GM23248 (cell line): ENCODE results near the gene MYT1. TPM values are rescaled to one million over a fixed set of nuclear protein-coding genes. Genes with fewer than 3 reads are reported as not detected.

Experiments used
- DNase-seq: peaks from one replicate; pipeline ENCODE4 v3.0.0-alpha.2; 2015
- H2AFZ ChIP-seq: fragments of 200-600 bp; sonication (generic); 2 replicates; pipeline ENCODE4 v1.6.1; 2016; ENCODE audit warnings: antibody characterized with exemption
- H3F3A ChIP-seq: fragments of 200-600 bp; sonication (generic); 2 replicates; pipeline ENCODE4 v1.6.1; 2016; ENCODE audit warnings: mild to moderate bottlenecking, antibody characterized with exemption, mixed run types; ENCODE audit not compliant: insufficient read depth
- H3K27ac ChIP-seq: fragments of 200-600 bp; sonication (generic); 2 replicates; pipeline ENCODE4 v1.5.1; 2016; ENCODE audit warnings: mild to moderate bottlenecking
- H3K27me3 ChIP-seq: fragments of 200-600 bp; sonication (generic); replicated peaks from 2 replicates; pipeline ENCODE4 v1.6.1; 2016; ENCODE audit warnings: mild to moderate bottlenecking; ENCODE audit not compliant: insufficient read depth
- H3K36me3 ChIP-seq: fragments of 200-600 bp; sonication (generic); 2 replicates; pipeline ENCODE4 v1.6.1; 2016; ENCODE audit warnings: low read depth, mild to moderate bottlenecking
- H3K4me1 ChIP-seq: fragments of 200-600 bp; sonication (generic); 2 replicates; pipeline ENCODE4 v1.6.1; 2016; ENCODE audit warnings: mild to moderate bottlenecking; ENCODE audit not compliant: insufficient read depth
- H3K4me2 ChIP-seq: fragments of 200-600 bp; sonication (generic); one replicate; pipeline ENCODE4 v1.6.1; 2016; ENCODE audit warnings: mild to moderate bottlenecking; ENCODE audit not compliant: unreplicated experiment
- H3K4me3 ChIP-seq: fragments of 200-600 bp; sonication (generic); 2 replicates; pipeline ENCODE4 v1.5.1; 2016; ENCODE audit warnings: mild to moderate bottlenecking
- H3K79me2 ChIP-seq: fragments of 200-600 bp; sonication (generic); 2 replicates; pipeline ENCODE4 v1.6.1; 2016; ENCODE audit warnings: mild to moderate bottlenecking; ENCODE audit not compliant: insufficient read depth
- H3K9ac ChIP-seq: fragments of 200-600 bp; sonication (generic); 2 replicates; pipeline ENCODE4 v1.6.1; 2016; ENCODE audit warnings: mild to moderate bottlenecking
- H3K9me2 ChIP-seq: fragments of 200-600 bp; sonication (generic); 2 replicates; pipeline ENCODE4 v1.6.1; 2016; ENCODE audit warnings: mixed run types, mild to moderate bottlenecking, moderate library complexity; ENCODE audit not compliant: insufficient read depth
- H3K9me3 ChIP-seq: fragments of 200-600 bp; sonication (generic); one replicate; pipeline ENCODE4 v1.6.1; 2017; ENCODE audit warnings: low read depth
- H4K20me1 ChIP-seq: fragments of 200-600 bp; sonication (generic); 2 replicates; pipeline ENCODE4 v1.6.0; 2016; ENCODE audit not compliant: insufficient read depth
- EZH2 ChIP-seq: fragments of 200-600 bp; sonication (generic); IDR thresholded peaks from 2 replicates; pipeline ENCODE4 v1.6.1; 2018; ENCODE audit warnings: antibody characterized with exemption, mild to moderate bottlenecking; ENCODE audit not compliant: insufficient read depth, poor library complexity, severe bottlenecking
- EZH2phosphoT487 ChIP-seq: fragments of 200-600 bp; sonication (generic); IDR thresholded peaks from 2 replicates; pipeline ENCODE4 v1.6.1; 2018; ENCODE audit warnings: antibody characterized with exemption, moderate library complexity, mild to moderate bottlenecking, low read depth; ENCODE audit not compliant: insufficient read depth
- WGBS, 2 experiments: methylation state at CpG; one replicate each; pipeline ENCODE4 v1.1.6; 2015 to 2017; ENCODE audit warnings: low lambda C conversion rate in 2 of 2, low coverage in 1 of 2; ENCODE audit errors: missing lambda C conversion rate in 2 of 2; 5-methylcytosine and 5-hydroxymethylcytosine counted together
- in situ Hi-C: fragments of 300-500 bp; cut with MboI; formaldehyde crosslinking; loops from 2 replicates; pipeline ENCODE4 v1.15.0; 2020
- polyA plus RNA-seq: library from polyadenylated mRNA; unstranded; fragments of >200 nt; fragmentation: Nextera tagmentation; extraction: Ambion mirVana; gene quantifications from 2 replicates; pipeline ENCODE4 v1.2.1, GENCODE V29; 2016
- total RNA-seq: library from RNA; depleted of rRNA; stranded (reverse); fragments of >200 nt; shearing (Covaris generic); gene quantifications from 2 replicates; pipeline ENCODE4 v1.2.3, GENCODE V29; 2014

Gene MYT1
- total and polyA plus RNA-seq, 2 experiments from 2014 or later: not detected

DNA sequence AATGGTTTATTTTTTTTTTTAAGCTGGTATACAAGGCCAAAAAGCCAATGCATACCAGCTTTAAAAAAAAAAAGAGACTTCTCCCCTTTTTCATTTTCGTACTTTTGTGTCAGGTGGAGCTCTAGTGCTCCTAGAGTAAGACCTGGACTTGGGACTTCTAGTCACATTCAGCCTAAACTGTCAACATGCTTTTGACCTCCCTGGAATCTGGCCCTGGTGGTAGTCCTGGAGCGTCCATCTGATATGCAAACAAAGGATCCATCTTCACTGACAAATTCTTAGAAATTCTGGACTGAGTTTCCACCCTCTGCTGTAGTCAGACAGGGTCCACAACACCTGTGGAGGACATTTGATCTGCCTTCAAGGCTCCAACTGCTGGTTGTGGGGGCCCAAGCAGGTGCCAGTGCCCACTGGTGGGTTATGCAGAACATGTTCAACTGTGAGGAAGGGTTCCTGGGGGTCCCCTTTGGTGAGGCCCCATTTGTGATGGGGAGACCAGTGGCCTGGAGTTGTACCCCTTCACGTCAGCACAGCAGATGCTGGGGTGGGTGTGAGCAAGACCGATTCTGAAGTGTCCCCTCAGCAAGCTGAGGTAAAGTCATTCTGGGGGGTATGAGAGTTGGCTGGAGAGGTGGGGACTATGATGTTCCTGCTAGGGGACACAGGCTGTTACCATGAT lies 78.7 kb downstream of the MYT1 start:
- H2AFZ ChIP-seq: no peak overlapping the region
- no peaks in the 10 kb centered on the region for H3K9me3 ChIP-seq
- H3K36me3 ChIP-seq: no peaks in the 10 kb centered on the region
- in situ Hi-C loops: no loop called here
- no peak for TF ChIP-seq EZH2
- no peak for TF ChIP-seq EZH2phosphoT487
- H3K4me1 ChIP-seq: no peaks in the 10 kb centered on the region
- no peaks in the 10 kb centered on the region for H4K20me1 ChIP-seq
- no peak overlapping the region for H3K9ac ChIP-seq
- H3K4me2 ChIP-seq: no peak overlapping the region
- no peaks in the 10 kb centered on the region for H3F3A ChIP-seq
- no peak for DNase-seq
- no peaks in the 10 kb centered on the region for H3K79me2 ChIP-seq
- H3K27ac ChIP-seq: no peak overlapping the region
- H3K4me3 ChIP-seq: no peak overlapping the region
- peaks cover 31% of the 10 kb centered on the region for H3K27me3 ChIP-seq
- 31 to 40% methylated on average over 4 of the region's 4 CpGs for WGBS, 2 experiments
- H3K9me2 ChIP-seq: no peaks in the 10 kb centered on the region

GRCh38 chr20:64244281-64244805 lies 80.1 kb downstream of the MYT1 start:
- Histone ChIP-seq H3K4me1 (no peaks in the 10 kb centered on the region), H4K20me1 (no peaks in the 10 kb centered on the region), H2AFZ (no peak overlapping the region), H3K9me2 (no peaks in the 10 kb centered on the region), H3K4me2 (no peak overlapping the region), H3K36me3 (no peaks in the 10 kb centered on the region), H3K27me3 (peaks cover 38% of the 10 kb centered on the region), H3K79me2 (no peaks in the 10 kb centered on the region), H3F3A (no peaks in the 10 kb centered on the region), H3K27ac (no peak overlapping the region), H3K4me3 (no peak overlapping the region), H3K9ac (no peak overlapping the region), H3K9me3 (no peaks in the 10 kb centered on the region)
- WGBS, 2 experiments: 35 to 43% methylated on average over 2 of the region's 2 CpGs
- no peak for TF ChIP-seq EZH2
- DNase-seq: no peak
- in situ Hi-C loops: no loop called here

GRCh38 chr20:64244870-64245603 lies 80.8 kb downstream of the MYT1 start:
- no peak overlapping the region for H2AFZ ChIP-seq
- H3K27me3 ChIP-seq: peaks cover 45% of the 10 kb centered on the region
- H3K36me3 ChIP-seq: no peaks in the 10 kb centered on the region
- H3K27ac ChIP-seq: no peak overlapping the region
- H4K20me1 ChIP-seq: no peaks in the 10 kb centered on the region
- no peaks in the 10 kb centered on the region for H3K9me2 ChIP-seq
- DNase-seq: no peak
- WGBS, 2 experiments: 25 to 27% methylated on average over 8 of the region's 8 CpGs
- no peaks in the 10 kb centered on the region for H3K79me2 ChIP-seq
- H3F3A ChIP-seq: no peaks in the 10 kb centered on the region
- H3K4me2 ChIP-seq: no peak overlapping the region
- H3K9me3 ChIP-seq: no peaks in the 10 kb centered on the region
- H3K4me1 ChIP-seq: no peaks in the 10 kb centered on the region
- TF ChIP-seq EZH2phosphoT487: no peak
- no peak for TF ChIP-seq EZH2
- H3K4me3 ChIP-seq: no peak overlapping the region
- in situ Hi-C loops: no loop called here
- H3K9ac ChIP-seq: no peak overlapping the region

GRCh38 chr20:64245746-64246595 lies 81.7 kb downstream of the MYT1 start:
- Histone ChIP-seq H4K20me1 (no peaks in the 10 kb centered on the region), H3K4me1 (no peaks in the 10 kb centered on the region), H3K36me3 (no peaks in the 10 kb centered on the region), H3K27ac (no peak overlapping the region), H3K79me2 (no peaks in the 10 kb centered on the region), H3K9me3 (no peaks in the 10 kb centered on the region), H3K4me3 (no peak overlapping the region), H3F3A (no peaks in the 10 kb centered on the region), H3K9ac (no peak overlapping the region), H3K27me3 (peaks cover 55% of the 10 kb centered on the region), H2AFZ (no peak overlapping the region), H3K4me2 (no peak overlapping the region), H3K9me2 (no peaks in the 10 kb centered on the region)
- DNase-seq: no peak
- in situ Hi-C loops: no loop called here
- TF ChIP-seq EZH2phosphoT487 (no peak), EZH2 (no peak)
- WGBS, 2 experiments: 52% methylated on average over 8 to 9 of the region's 9 CpGs
